SU-DHL-6 (cell line): ENCODE results near the gene PITX2.

ENCODE experiments used
- H2AFZ ChIP-seq: fragments of 200-600 bp; sonication (generic); 2 replicates; pipeline ENCODE4 v1.6.1; 2014; ENCODE audit warnings: low read depth, mild to moderate bottlenecking, moderate library complexity, mixed read lengths, antibody characterized with exemption, low read length; ENCODE audit not compliant: severe bottlenecking
- H3F3A ChIP-seq: fragments of 200-600 bp; shearing (Covaris generic); 2 replicates; pipeline ENCODE4 v1.6.0; 2016; ENCODE audit warnings: antibody characterized with exemption, mild to moderate bottlenecking; ENCODE audit not compliant: insufficient read depth
- H3K27ac ChIP-seq: fragments of 200-600 bp; sonication (generic); 2 replicates; pipeline ENCODE4 v1.5.1; 2016; ENCODE audit warnings: low read depth, mild to moderate bottlenecking, low read length, moderate library complexity, mixed read lengths
- H3K27me3 ChIP-seq: fragments of 200-600 bp; sonication (generic), shearing (Covaris generic); 2 replicates; pipeline ENCODE4 v1.6.0; 2014; ENCODE audit warnings: mild to moderate bottlenecking, low read length
- H3K36me3 ChIP-seq: fragments of 200-600 bp; sonication (generic); 2 replicates; pipeline ENCODE4 v1.6.1; 2014; ENCODE audit warnings: mild to moderate bottlenecking, low read length, mixed read lengths
- H3K4me2 ChIP-seq: fragments of 300-600, 200-600 bp; shearing (Covaris generic), sonication (generic); 2 replicates; pipeline ENCODE4 v1.6.0; 2014; ENCODE audit warnings: low read length, low read depth, mild to moderate bottlenecking; ENCODE audit not compliant: poor library complexity, severe bottlenecking
- H3K4me3 ChIP-seq: fragments of 200-600 bp; sonication (generic); 2 replicates; pipeline ENCODE4 v1.5.1; 2014; ENCODE audit warnings: antibody characterized with exemption, low read length, mild to moderate bottlenecking, mixed read lengths; ENCODE audit not compliant: insufficient read depth, poor library complexity, severe bottlenecking
- H3K79me2 ChIP-seq: fragments of 200-600 bp; sonication (generic); 2 replicates; pipeline ENCODE4 v1.6.1; 2014; ENCODE audit warnings: mild to moderate bottlenecking, low read length, moderate library complexity; ENCODE audit not compliant: insufficient read depth
- H3K9ac ChIP-seq: fragments of 200-600 bp; sonication (generic); 2 replicates; pipeline ENCODE4 v1.7.0; 2014; ENCODE audit warnings: mild to moderate bottlenecking, low read length
- H3K9me2 ChIP-seq: fragments of 200-600 bp; sonication (generic); replicated peaks from 2 replicates; pipeline ENCODE4 v1.6.1; 2014; ENCODE audit warnings: low read length; ENCODE audit not compliant: insufficient read depth
- H3K9me3 ChIP-seq: fragments of 200-600 bp; sonication (generic); 2 replicates; pipeline ENCODE4 v1.6.1; 2014; ENCODE audit warnings: low read length, mixed read lengths; ENCODE audit not compliant: insufficient read depth
- H4K20me1 ChIP-seq: fragments of 200-600 bp; sonication (generic); 2 replicates; pipeline ENCODE4 v1.6.1; 2014; ENCODE audit warnings: low read depth, mild to moderate bottlenecking, antibody characterized with exemption, low read length, moderate library complexity, mixed read lengths
- CTCF ChIP-seq: fragments of 200-600 bp; sonication (generic); IDR thresholded peaks from one replicate; pipeline ENCODE4 v1.5.1; 2017; ENCODE audit warnings: antibody characterized with exemption, mild to moderate bottlenecking, low read length, moderate library complexity; ENCODE audit not compliant: insufficient read depth, poor library complexity, severe bottlenecking
- EZH2phosphoT487 ChIP-seq: fragments of 200-600 bp; sonication (generic), shearing (Covaris generic); conservative IDR thresholded peaks from 2 replicates; pipeline ENCODE4 v1.6.1; 2018; ENCODE audit warnings: mild to moderate bottlenecking, antibody characterized with exemption, low read length, moderate library complexity, mixed read lengths

Gene PITX2

GRCh38 chr4:110631584-110632505, 9.0 kb upstream of the PITX2 start:
- peak overlapping the region; percentile 31 for H3K4me2 ChIP-seq
- no peaks in the 10 kb centered on the region for H3K27me3 ChIP-seq
- peak overlapping the region; percentile 24 for H2AFZ ChIP-seq
- H3K9me2 ChIP-seq: no peaks in the 10 kb centered on the region
- H3K79me2 ChIP-seq: no peaks in the 10 kb centered on the region
- H3K4me3 ChIP-seq: no peak overlapping the region
- no peak for TF ChIP-seq EZH2phosphoT487
- TF ChIP-seq CTCF: peak; percentile 73
- H3K9ac ChIP-seq: no peak overlapping the region
- no peaks in the 10 kb centered on the region for H3K36me3 ChIP-seq
- no peaks in the 10 kb centered on the region for H3K9me3 ChIP-seq
- H3K27ac ChIP-seq: no peak overlapping the region
- H3F3A ChIP-seq: no peaks in the 10 kb centered on the region
- H4K20me1 ChIP-seq: no peaks in the 10 kb centered on the region

- Histone ChIP-seq H4K20me1 (no peaks in the 10 kb centered on the region), H3K4me3 (no peak overlapping the region), H3K9me2 (no peaks in the 10 kb centered on the region), H3K9me3 (no peaks in the 10 kb centered on the region), H3K36me3 (no peaks in the 10 kb centered on the region), H3F3A (no peaks in the 10 kb centered on the region), H3K79me2 (no peaks in the 10 kb centered on the region), H3K9ac (no peak overlapping the region), H3K4me2 (no peak overlapping the region), H3K27ac (no peak overlapping the region), H3K27me3 (no peaks in the 10 kb centered on the region), H2AFZ (no peak overlapping the region)
- TF ChIP-seq CTCF: no peak
- TF ChIP-seq EZH2phosphoT487: no peak
Measured at GRCh38 chr4:110630688-110631402, 8.0 kb upstream of the PITX2 start.

DNA sequence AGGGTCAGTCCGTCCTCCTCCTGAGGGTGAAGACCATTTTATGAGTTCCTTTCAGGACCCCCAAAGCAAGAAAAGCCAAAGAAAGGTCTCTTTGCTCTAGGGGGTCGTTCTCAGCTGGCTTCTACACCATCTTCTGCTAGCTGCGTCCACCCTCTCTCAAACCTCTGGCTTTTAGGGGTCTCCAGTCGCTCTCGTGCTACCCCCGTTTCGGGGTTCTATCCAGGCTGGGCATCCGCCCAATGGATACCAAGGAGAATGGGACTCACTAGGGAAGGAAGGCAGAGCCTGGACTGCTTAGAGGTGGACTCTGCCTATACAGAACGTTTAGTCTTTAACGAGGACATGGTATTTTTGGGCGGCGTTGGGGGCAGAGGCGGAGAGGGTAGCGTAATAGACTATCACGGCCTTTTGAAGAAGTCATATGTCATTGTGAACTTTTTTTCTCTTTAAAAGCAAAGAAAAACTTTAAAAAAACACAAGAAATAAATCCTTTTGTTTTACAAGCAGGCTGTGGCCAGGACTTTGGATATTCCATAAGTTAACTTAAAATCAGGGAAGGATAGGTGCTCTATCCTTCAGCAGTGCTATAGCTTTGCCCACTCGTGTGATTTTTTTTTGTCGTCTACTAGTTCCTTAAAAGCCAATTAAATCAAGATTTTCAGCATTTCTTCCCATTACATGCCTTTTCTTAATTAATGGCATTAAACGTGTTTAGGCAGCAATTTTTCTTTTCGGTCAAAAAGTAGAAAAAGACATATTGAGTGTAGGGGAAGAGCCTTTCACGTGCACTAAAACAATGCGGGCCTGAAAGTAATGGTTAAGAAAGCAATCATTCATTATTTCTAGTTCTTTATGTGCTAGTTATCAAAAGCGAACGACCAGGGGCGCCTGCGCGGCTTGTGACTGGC, 7.2 kb upstream of the PITX2 start:
- Histone ChIP-seq H3K9me2 (no peaks in the 10 kb centered on the region), H3K36me3 (no peaks in the 10 kb centered on the region), H3K4me3 (no peak overlapping the region), H3F3A (no peaks in the 10 kb centered on the region), H3K27me3 (no peaks in the 10 kb centered on the region), H3K9ac (no peak overlapping the region), H3K79me2 (no peaks in the 10 kb centered on the region), H4K20me1 (no peaks in the 10 kb centered on the region), H3K9me3 (no peaks in the 10 kb centered on the region), H2AFZ (no peak overlapping the region), H3K4me2 (no peak overlapping the region), H3K27ac (no peak overlapping the region)
- no peak for TF ChIP-seq CTCF
- no peak for TF ChIP-seq EZH2phosphoT487
